GM19035 (cell line): ENCODE results near the gene REG3G.

Source experiments
- ATAC-seq: cut with Tn5 transposase; IDR thresholded peaks from one replicate; pipeline ENCODE4 v1.9.1; 2021; ENCODE audit not compliant: unreplicated experiment

REG3G gene

GRCh38 chr2:79025421-79025820, at the start of gene REG3G:
TSS of gene REG3G (plus strand) at chr2:79025702. CDS start at chr2:79026094, 392 bp downstream.
- no peak for ATAC-seq

DNA sequence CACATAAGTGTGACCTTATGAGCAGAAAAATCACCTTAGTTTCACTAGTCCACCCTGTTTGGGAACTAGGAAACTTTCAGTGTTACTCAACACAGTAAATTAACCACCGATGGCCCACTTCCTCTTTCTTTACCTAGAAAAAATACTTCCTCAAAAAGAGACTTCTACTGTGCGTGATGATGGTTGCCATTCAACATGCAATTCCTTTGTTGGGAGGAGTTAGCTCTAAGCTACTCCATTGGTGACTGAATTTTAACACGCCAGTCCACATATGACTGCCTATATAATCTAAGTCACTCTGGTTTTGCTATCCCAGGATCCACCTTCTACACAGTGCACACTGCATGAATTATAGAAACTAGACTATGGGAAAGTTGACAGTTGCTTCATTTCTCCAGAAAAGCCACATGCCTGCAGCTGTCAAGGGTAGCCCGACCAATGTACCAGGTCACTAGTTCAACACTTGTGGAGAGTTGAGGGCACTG, 47.8 kb upstream of the REG3G start:
- peak; percentile 96 for ATAC-seq

DNA sequence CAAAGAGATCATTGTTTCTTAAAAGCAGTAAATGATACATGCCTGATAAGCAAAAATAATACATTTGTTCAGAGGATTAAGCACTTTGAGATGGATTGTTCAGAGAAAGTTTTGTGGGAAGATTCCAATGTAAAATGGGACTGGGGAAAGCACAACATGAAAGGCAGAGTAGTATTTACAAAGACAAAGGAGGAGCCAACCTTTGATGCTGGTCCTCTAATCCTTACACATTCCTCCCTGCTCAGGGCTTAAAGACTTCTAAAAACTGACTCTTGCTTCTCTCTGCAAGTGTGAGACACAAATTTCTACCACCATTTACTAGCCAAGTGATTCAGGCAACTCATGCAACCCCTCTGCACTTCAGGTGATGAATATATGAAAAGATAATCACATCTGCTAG, 47.2 kb upstream of the REG3G start:
- ATAC-seq: no peak

- ATAC-seq: peak; percentile 41
Observed at GRCh38 chr2:78979380-78980151, 45.9 kb upstream of the REG3G start.

DNA sequence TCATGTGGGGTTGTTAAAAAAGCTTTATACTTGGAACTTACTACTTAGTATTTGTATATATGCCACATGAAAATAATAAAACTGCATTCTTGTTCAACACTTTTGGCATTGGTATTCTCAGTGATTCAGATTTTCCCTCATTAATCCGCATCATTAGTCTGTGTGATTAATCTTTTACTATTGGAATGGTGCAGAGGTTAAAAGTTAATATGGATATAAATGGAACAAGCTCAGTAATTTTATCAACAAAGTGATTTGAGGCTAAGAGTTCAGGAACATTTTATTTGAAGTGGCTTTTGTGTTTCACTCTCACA, 45.4 kb upstream of the REG3G start:
- no peak for ATAC-seq

- ATAC-seq: no peak
Observed at GRCh38 chr2:78980871-78981270, 44.6 kb upstream of the REG3G start.

- ATAC-seq: no peak
Observed at GRCh38 chr2:78982638-78983330, 42.7 kb upstream of the REG3G start.

DNA sequence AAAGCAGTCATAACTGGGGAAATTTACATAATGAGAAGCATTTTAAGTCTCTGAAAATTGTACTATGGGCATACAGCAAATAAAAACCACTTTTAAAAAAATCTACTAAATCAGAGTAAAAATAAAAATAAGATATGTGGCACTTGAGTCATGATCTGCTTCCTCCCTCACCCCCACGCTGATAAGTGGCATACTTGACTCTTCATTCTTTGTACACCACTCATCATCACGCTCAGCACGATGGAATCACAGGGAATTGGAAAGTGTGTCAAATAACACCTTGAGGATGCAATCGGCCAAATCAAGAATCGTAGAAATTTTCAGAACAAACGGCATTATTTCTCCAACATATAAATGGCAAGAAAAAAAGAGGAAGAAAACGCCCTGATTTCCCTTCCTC, 41.1 kb upstream of the REG3G start:
- no peak for ATAC-seq

DNA sequence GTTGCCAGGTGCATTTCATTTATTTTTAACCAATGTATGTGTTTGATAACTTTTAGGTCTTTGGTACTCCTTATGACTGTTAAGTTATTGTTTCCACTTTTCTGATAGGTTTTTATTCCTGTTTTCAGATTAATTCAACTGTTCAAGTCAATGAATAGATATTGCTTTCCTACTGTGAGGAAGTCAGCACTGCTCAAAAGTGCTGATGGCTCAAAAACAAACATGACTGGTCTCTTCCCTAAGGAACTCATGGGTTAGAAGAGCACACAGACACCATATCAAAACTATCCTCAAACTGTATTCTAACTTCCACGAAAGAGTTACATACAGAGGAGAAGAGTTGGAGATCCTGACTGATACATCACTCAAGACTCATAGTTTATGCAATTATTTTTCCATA, 39.9 kb upstream of the REG3G start:
- no peak for ATAC-seq

DNA sequence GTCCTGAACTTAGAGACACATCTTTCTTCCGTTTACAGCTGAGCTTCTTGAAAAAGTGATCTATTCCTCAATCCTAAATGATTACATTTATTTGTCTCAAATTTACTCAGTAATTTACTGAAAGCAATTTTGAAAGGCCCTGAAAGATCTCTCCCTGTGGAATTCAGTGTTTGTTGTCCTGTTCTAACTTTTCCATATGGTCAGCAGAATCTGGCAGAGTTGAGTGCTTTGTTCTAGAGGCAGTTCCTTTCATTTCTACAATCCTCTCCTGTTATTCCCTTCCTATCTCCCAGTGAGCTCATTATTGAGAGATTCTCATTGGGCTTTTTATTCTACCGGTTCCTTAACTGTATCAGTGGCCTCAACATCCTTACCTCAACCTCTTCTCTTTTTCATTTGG, 36.5 kb upstream of the REG3G start:
- ATAC-seq: no peak

- ATAC-seq: no peak
Observed at GRCh38 chr2:78992451-78992806, 33.1 kb upstream of the REG3G start.

DNA sequence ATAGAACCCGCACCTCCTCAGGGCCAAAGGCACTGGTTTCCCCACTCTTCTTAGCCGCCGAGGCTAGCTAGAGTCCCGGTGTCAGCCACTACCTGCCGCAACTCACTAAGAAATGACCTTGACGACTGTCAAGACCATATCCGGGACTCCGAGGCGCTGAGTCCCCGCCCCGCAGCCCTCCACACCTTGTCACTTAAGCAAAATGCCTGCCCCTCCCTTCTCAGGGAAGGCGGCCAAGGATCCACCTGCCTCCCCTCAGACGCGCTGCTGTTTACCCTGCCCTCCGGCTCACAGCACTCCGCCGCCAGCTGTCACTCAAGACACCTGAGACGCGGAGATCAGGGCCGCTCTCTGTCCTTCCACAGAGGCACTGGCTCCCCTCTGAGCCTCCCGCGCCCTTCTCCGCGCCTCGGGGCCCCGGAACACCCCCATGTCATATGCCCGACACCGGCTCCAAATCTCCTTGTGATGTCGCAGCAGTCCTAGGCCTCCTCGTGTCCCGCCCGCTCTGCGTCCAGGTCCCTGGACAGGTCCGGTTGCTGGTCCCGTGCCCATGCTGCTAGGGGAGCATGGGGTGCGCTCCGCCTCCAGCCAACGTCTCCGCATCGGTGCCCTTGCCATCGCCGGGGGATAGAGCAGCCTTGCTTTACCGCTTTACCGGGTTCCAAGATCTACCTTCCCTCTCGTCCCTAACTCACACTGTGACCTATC, 32.5 kb upstream of the REG3G start:
- ATAC-seq: no peak

DNA sequence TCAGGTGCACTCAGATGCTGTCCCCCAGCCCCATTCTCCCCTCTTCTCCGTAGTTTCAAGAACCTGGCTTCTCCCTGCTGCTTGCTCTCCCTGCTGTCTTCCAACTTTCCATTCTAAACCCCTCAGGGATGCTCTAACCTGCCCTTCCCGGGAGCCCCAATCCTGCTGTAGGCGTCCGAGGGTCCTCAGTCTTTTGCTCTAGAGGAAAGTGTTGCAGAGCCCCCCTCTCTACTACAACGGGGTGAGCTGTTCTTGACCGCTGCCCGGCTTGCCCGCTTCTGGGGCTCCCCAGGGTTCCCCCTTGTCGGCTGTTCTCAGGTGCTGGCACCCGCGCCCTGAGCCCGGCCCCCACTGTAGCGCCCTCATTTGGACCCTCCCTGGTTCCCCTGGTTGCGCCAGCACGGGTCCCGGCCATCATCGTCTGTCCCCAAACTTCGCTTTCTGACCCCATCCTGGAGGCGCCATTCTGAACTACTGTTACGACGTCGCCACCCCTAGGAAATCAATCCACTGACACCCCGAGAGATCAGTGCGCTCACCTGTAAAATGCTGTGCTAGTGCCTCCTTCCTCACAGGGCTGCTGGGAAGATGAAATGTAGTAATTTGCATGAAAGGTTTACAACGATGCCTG, 31.9 kb upstream of the REG3G start:
- no peak for ATAC-seq

DNA sequence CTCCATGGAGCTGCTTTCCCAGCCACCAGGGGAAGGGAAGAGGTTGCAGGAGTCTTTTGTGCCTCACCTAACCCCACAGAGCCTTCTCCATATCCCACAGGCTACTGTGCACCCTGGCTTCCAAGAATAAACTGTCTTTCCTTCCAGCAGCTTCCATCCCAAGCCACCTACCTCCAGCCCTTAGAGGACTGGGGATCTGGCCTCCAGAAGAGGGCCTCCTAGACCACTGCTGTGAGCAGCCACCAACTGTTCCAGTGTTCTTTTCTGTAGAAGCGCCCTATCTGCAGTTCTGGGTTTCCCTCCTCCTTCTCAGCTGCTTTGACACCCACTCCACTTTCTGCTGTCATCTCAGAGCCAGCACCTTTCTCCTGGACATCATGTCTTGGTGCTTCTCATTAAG, 30.7 kb upstream of the REG3G start:
- ATAC-seq: no peak

DNA sequence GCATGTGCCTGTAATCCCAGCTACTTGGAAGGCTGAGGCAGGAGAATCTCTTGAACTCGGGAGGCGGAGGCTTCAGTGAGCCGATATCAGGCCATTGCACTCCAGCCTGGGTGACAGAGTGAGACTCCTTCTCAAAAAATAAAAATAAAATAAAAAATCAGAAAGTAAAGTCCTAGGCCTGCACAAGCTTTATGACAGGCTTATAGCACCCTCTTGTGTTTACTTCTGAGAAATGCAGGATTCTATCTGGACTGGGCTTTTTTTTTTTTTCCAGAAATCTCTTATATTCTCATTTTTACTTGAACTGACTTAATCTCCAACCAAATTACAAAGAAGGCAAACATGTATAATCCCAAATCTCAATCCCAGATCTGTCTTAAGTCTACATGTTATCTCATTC, 26.1 kb upstream of the REG3G start:
- no peak for ATAC-seq

GRCh38 chr2:79000008-79000576, 25.4 kb upstream of the REG3G start:
- ATAC-seq: no peak

DNA sequence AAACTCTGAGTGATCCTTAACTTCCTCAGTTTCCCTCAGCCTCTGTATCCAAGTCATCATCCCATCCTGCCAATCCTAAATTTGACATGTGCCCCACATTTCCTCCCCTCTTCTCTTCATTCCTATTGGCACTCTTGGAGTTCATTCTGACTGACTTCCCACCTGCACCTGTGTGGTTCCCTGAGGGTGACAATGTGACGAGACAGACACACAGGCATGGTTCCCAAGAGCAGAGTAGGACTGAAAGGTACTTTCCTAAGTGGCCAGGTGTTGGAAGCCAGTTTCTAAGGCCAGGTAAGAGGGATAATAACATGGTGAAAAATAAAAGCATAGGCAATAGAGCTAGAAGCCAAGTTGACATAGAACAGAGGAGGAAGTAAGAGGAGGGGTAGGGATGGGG, 24.2 kb upstream of the REG3G start:
- ATAC-seq: no peak

DNA sequence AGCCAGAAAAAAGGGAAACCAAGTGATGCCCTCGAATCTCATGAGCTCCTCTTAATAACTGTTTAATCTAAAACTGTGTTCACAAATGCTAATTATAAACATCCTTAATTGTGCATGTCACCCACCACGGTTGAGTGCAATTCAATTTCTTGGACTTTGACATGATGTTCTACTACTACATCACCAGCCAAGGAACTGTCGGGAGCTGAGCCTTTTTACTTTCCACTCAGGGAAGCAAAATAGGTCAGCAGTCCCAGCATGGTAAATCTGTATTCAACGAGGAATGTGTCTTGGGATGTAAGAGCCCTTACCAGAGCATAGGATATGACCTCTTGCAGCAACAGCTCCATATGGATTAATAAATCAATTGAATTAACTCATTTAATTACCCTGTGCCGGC, 20.8 kb upstream of the REG3G start:
- no peak for ATAC-seq

DNA sequence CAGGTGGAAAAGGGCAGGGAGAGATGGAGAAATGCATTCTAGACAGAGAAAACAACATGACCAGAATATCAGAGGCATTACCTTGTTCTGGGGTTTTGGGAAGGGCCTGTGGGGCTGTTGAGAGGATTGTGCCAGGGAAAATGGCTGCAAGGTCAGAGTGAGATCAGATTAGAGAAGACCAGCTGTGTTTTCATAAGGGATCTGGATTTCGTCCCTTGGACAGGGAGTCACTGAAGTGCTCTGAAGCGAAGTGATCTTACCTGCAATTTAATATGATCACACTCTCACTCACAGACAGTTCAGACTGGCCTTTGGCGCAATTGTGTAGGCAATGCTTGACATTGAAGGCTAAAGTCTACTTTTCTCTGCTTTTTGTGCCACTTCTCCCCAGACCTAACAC, 20.3 kb upstream of the REG3G start:
- no peak for ATAC-seq

DNA sequence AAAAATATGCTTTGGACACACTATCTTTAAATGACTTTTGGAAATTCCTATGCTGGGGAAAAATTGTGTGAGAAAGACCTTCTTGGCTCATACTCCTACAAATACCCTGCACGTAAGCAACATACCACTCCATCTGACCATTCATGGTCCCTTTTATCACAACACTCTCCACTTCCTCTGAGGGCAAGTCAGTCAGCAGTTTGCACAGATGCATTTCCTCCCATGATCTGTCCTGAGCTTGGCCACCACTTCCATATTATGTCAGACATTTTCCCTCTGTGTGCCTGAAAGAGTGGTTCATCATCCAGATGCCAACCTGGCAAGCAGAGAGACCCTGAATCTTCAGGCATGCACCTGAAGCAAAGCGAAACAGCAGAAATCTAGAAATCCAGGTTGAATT, 16.1 kb upstream of the REG3G start:
- ATAC-seq: no peak

DNA sequence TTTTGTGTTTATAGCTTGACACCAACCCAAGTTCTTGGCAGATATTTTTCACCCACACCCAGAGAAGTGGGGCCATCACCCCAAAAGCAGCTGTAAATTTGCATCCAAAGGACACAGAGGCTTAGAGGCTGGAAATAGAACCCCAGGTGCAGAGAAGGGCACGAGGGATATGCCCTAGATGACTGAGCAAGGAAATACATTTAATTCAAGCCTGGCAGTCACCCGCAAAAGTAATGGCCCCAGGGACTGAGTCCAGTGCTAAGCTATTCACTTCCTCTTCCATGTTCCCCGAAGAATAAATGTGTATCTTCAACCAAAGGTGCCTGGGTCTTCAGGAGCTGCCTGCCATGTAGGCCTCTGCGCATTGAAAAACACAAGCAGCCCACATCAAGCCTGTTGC, 14.0 kb upstream of the REG3G start:
- ATAC-seq: no peak
